Endothelial cell of umbilical vein (primary cell): ENCODE measurements around the gene PRRC2B. TPM values are rescaled to one million over a fixed set of nuclear protein-coding genes. Genes with fewer than 3 reads are reported as not detected.
A peak's percentile ranks its signal among the peaks of the same experiment; 100 is the strongest.

Experiments
- BruUV-seq: library from RNA; stranded (reverse); fragments of 400-500 nt; replicated peaks from 2 replicates; lab custom pipeline; 2021; lab: Mats Ljungman, UMichigan
- CTCF ChIA-PET: fragments of 300-600, 350-600 bp; sonication (Branson Sonifier 250); formaldehyde crosslinking; loops from one replicate; lab custom pipeline; 2021; ENCODE audit warnings: antibody characterized with exemption, inconsistent platforms; lab: Charles Lee
- POLR2A ChIA-PET: fragments of 300-600, 350-600 bp; sonication (Branson Sonifier 250); formaldehyde crosslinking; loops from one replicate; lab custom pipeline; 2021; ENCODE audit warnings: antibody characterized with exemption, inconsistent platforms; lab: Charles Lee
- DNase-seq: peaks from one replicate; pipeline ENCODE4 v3.0.0-alpha.2; 2011; ENCODE audit warnings: low read depth, low spot score
- FAIRE-seq: peaks from 2 replicates; lab custom pipeline; 2011; peaks lifted over from hg19 to GRCh38; lab: Jason Lieb, UNC
- H2AFZ ChIP-seq: 2 replicates; pipeline ENCODE4 v1.6.0; 2012; ENCODE audit warnings: low read depth, low read length, control low read depth, inconsistent platforms
- H3K27ac ChIP-seq: 2 replicates; pipeline ENCODE4 v1.5.1; 2011; ENCODE audit warnings: low read depth, mild to moderate bottlenecking, control low read depth, low read length, moderate library complexity; ENCODE audit not compliant: insufficient read depth
- H3K27me3 ChIP-seq, 2 experiments: 2 replicates each; pipeline versions ENCODE4 v1.6.0 to v1.6.1; 2011; ENCODE audit warnings: low read length in 2 of 2, mixed read lengths in 1 of 2; ENCODE audit not compliant: control insufficient read depth in 2 of 2, insufficient read depth in 2 of 2
- H3K36me3 ChIP-seq, 2 experiments: 2 replicates in 1 of 2; 3 replicates in 1 of 2; pipeline ENCODE4 v1.5.1; 2011; ENCODE audit warnings: low read length in 2 of 2, mild to moderate bottlenecking in 1 of 2, moderate library complexity in 1 of 2; ENCODE audit not compliant: control insufficient read depth in 2 of 2, insufficient read depth in 2 of 2; ENCODE audit errors: extremely low read depth in 1 of 2
- H3K4me1 ChIP-seq: 3 replicates; pipeline ENCODE4 v1.5.1; 2011; ENCODE audit warnings: mild to moderate bottlenecking, low read length; ENCODE audit not compliant: control insufficient read depth, insufficient read depth; ENCODE audit errors: extremely low read depth
- H3K4me2 ChIP-seq: 2 replicates; pipeline ENCODE4 v1.6.1; 2011; ENCODE audit warnings: low read length, control low read depth, mixed read lengths; ENCODE audit not compliant: insufficient read depth
- H3K4me3 ChIP-seq, 3 experiments: fragments of 200-600 bp in 1 of 3; sonication (generic), shearing (Covaris generic) in 1 of 3; replicated peaks in 1 of 3; 2 replicates each; pipeline ENCODE4 v1.5.1; 2011 to 2016; ENCODE audit warnings: control low read depth in 3 of 3, low read length in 3 of 3, mild to moderate bottlenecking in 2 of 3, inconsistent platforms in 1 of 3, low read depth in 1 of 3, moderate library complexity in 1 of 3; ENCODE audit not compliant: insufficient read depth in 1 of 3
- H3K79me2 ChIP-seq: 2 replicates; pipeline ENCODE4 v1.6.0; 2012; ENCODE audit warnings: low read length, inconsistent platforms; ENCODE audit not compliant: control insufficient read depth, insufficient read depth
- H3K9ac ChIP-seq: replicated peaks from 2 replicates; pipeline ENCODE3; 2011; ENCODE audit warnings: low read length, control low read depth; ENCODE audit not compliant: insufficient read depth; ENCODE audit errors: extremely low read depth
- H3K9me1 ChIP-seq: replicated peaks from 3 replicates; pipeline ENCODE4 v1.6.0; 2011; ENCODE audit warnings: mild to moderate bottlenecking, low read length; ENCODE audit not compliant: control insufficient read depth, insufficient read depth; ENCODE audit errors: extremely low read depth
- H3K9me3 ChIP-seq: replicated peaks from 2 replicates; pipeline ENCODE4 v1.5.1; 2012; ENCODE audit warnings: low read length, inconsistent platforms; ENCODE audit not compliant: control insufficient read depth, insufficient read depth
- H4K20me1 ChIP-seq: replicated peaks from 2 replicates; pipeline ENCODE3; 2011; ENCODE audit warnings: mild to moderate bottlenecking, low read length; ENCODE audit not compliant: control insufficient read depth, insufficient read depth; ENCODE audit errors: extremely low read depth
- EZH2 ChIP-seq: IDR thresholded peaks from 2 replicates; pipeline ENCODE4 v1.6.1; 2012; ENCODE audit warnings: borderline replicate concordance, low read depth, mild to moderate bottlenecking, moderate library complexity, low read length, inconsistent platforms; ENCODE audit not compliant: severe bottlenecking
- FOS ChIP-seq: IDR thresholded peaks from 2 replicates; pipeline ENCODE4 v1.6.1; 2011; ENCODE audit warnings: mild to moderate bottlenecking, low read length, moderate library complexity, borderline replicate concordance; ENCODE audit not compliant: insufficient read depth
- GATA2 ChIP-seq: IDR thresholded peaks from 2 replicates; pipeline ENCODE4 v1.7.0; 2011; ENCODE audit warnings: low read depth, mild to moderate bottlenecking, moderate library complexity, mixed read lengths, low read length; ENCODE audit not compliant: insufficient read length, insufficient read depth
- JUN ChIP-seq: IDR thresholded peaks from 2 replicates; pipeline ENCODE4 v1.6.1; 2011; ENCODE audit warnings: borderline replicate concordance, low read depth; ENCODE audit not compliant: insufficient read length, insufficient read depth
- MYC ChIP-seq: IDR thresholded peaks from one replicate; pipeline ENCODE4 v1.6.1; 2011; ENCODE audit warnings: mild to moderate bottlenecking, low read depth, low read length
- POLR2A ChIP-seq: IDR thresholded peaks from 2 replicates; pipeline ENCODE4 v1.6.1; 2012; ENCODE audit warnings: low read depth, mild to moderate bottlenecking, control low read depth, low read length
- POLR2AphosphoS5 ChIP-seq: IDR thresholded peaks from 2 replicates; pipeline ENCODE4 v1.6.1; 2012; ENCODE audit warnings: low read depth, mild to moderate bottlenecking, control low read depth, low read length, moderate library complexity; ENCODE audit not compliant: insufficient read depth
- dilution Hi-C: fragments of 300-500 bp; cut with MboI; formaldehyde crosslinking; loops from one replicate; pipeline ENCODE4 v1.15.0; 2019; ENCODE audit warnings: low sequenced_read_pairs; ENCODE audit not compliant: extremely low pct_ligation_motif_present
- intact Hi-C: fragments of 100-400 bp; cut with micrococcal nuclease; formaldehyde crosslinking; loops from one replicate; pipeline ENCODE4 v1.10.0; 2022
- polyA plus RNA-seq, 4 experiments: library from polyadenylated mRNA; depleted of rRNA in 3 of 4; stranded (reverse) in 3 of 4; unstranded in 1 of 4; fragments of >200 nt; gene quantifications; 2 replicates each; pipeline versions ENCODE4 v1.2.1 to v1.2.3, GENCODE V29; 2011 to 2012; ENCODE audit warnings: missing spikeins in 1 of 4
- total RNA-seq: library from RNA; stranded (reverse); gene quantifications from 2 replicates; pipeline ENCODE4 v1.2.3, GENCODE V29; 2021
- TF ChIP-seq, protein P1 (sequence below), 2 donors: IDR thresholded peaks; 1 replicate in 1 of 2; 2 replicates in 1 of 2; pipeline ENCODE4 v1.5.1; 2011; ENCODE audit warnings: low read length in 2 of 2, mild to moderate bottlenecking in 2 of 2, moderate library complexity in 2 of 2, control low read depth in 1 of 2, inconsistent platforms in 1 of 2, low read depth in 1 of 2; ENCODE audit not compliant: insufficient read depth in 1 of 2; ENCODE audit errors: extremely low read depth in 1 of 2
- TF ChIP-seq, protein P2 (sequence below): IDR thresholded peaks from 2 replicates; pipeline ENCODE4 v1.6.1; 2011; ENCODE audit not compliant: insufficient read depth, insufficient read length

Gene PRRC2B
- total and polyA plus RNA-seq, 2 donors (not counting 3 experiments of a cell fraction or from before 2014, with no cell fraction given), result 35.6 to 256 TPM

DNA sequence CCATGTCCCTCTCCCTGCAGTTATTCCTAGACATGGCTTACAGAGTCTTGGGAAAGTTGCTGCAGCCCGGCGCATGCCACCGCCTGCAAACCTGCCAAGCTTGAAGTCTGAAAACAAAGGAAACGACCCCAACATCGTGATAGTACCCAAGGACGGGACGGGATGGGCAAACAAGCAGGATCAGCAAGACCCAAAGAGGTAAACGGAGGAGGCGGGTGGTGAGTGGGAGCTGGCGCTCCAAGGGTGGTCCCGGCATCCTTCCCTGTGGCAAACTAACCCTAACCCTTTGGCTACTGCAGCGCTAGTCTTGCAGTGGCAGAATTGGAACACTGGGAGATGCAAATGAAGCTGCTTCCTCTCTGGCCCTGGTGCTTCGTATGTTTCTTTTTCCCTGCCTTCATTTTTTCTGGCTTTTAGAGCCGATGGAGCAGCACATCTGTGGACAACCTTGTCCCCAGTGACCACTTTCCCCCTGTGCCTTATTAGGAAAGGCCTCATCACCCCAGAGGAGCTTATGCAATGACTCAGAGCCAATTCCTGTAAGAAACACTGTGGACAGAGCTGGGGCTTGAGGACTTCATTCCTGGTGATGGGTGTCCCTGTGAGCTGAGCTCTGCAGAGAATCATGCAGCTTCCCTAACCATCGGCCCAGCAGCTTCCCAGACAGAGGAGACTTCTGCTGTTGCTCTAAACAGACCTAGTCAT, 38.9 kb downstream of the PRRC2B start:
- Histone ChIP-seq H3K9me1 (no peaks in the 10 kb centered on the region), H4K20me1 (peaks cover 13% of the 10 kb centered on the region), H3K4me2 (peak overlapping the region; percentile 15), H3K27ac (peak overlapping the region; percentile 27), H3K9ac (no peak overlapping the region), H3K36me3 (peaks cover 26 to 28% of the 10 kb centered on the region in 2 experiments), H3K9me3 (no peaks in the 10 kb centered on the region), H3K4me1 (peaks cover 32% of the 10 kb centered on the region), H3K4me3 (no peak overlapping the region), H3K79me2 (peaks cover 88% of the 10 kb centered on the region), H2AFZ (no peak overlapping the region), H3K27me3 (no peaks in the 10 kb centered on the region)
- CTCF ChIA-PET, result interaction anchor here (0.6 to 2.2 kb wide), 11 partner anchors 9 to 83 kb away, joined by 3 to 19 read pairs (median 4); no protein-coding TSS in a partner anchor
- peak; percentile 39 for DNase-seq
- peak; percentile 95 for FAIRE-seq
- dilution Hi-C loops (no loop called here), intact Hi-C loops (no loop called here)
- POLR2A ChIA-PET, result no interaction called here
- TF ChIP-seq JUN (no peak), FOS (peak; percentile 71)
- no TSS peak for BruUV-seq

DNA sequence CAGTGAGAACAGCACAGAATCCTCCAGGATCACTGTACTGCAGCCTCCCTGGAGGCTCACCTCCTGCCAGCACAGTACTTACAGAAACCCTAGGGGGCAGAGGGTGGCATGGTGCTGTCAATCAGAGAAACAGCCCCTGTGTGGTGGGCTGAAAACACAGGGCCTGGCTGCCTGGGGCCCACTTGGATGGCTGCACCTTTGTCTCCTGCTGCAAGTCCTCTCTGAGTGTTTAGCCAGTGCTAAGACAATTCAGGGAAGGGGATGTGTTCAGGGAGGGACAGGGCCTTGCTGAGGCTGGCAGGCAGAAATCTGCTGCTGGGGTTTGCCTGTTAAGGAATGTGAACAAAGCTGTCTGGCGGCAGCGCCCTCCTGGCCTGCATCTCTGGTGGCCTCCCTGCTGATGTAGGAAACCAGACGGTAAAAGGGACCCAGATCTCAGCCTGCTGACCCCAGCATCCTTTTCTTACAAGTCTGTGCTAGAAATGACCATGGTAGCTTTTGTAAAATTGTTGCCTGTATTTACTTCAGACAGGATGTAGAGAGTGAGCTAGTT, 39.5 kb downstream of the PRRC2B start:
- TF ChIP-seq POLR2A, result no peak
- TF ChIP-seq POLR2AphosphoS5, result no peak
- TF ChIP-seq, protein P1, sequence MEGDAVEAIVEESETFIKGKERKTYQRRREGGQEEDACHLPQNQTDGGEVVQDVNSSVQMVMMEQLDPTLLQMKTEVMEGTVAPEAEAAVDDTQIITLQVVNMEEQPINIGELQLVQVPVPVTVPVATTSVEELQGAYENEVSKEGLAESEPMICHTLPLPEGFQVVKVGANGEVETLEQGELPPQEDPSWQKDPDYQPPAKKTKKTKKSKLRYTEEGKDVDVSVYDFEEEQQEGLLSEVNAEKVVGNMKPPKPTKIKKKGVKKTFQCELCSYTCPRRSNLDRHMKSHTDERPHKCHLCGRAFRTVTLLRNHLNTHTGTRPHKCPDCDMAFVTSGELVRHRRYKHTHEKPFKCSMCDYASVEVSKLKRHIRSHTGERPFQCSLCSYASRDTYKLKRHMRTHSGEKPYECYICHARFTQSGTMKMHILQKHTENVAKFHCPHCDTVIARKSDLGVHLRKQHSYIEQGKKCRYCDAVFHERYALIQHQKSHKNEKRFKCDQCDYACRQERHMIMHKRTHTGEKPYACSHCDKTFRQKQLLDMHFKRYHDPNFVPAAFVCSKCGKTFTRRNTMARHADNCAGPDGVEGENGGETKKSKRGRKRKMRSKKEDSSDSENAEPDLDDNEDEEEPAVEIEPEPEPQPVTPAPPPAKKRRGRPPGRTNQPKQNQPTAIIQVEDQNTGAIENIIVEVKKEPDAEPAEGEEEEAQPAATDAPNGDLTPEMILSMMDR (IDR thresholded peaks at IDR 0.05; ENCODE audit: extremely low read depth in 1 of 2, insufficient read depth in 1 of 2, low read depth in 1 of 2, low read length in 2 of 2), result no peak
- TF ChIP-seq, protein P2, sequence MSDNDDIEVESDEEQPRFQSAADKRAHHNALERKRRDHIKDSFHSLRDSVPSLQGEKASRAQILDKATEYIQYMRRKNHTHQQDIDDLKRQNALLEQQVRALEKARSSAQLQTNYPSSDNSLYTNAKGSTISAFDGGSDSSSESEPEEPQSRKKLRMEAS, result no peak
- no peak for TF ChIP-seq EZH2
- TF ChIP-seq FOS, result no peak
- no peak for TF ChIP-seq MYC
- TF ChIP-seq JUN, result no peak
- TF ChIP-seq GATA2, result no peak
- CTCF ChIA-PET, result interaction anchor here (0.6 to 2.2 kb wide), 11 partner anchors 10 to 256 kb away, joined by 3 to 19 read pairs (median 4); no protein-coding TSS in a partner anchor
- Histone ChIP-seq H2AFZ (no peak overlapping the region), H3K36me3 (peaks cover 32 to 34% of the 10 kb centered on the region in 2 experiments), H3K27ac (peak overlapping the region; percentile 27), H3K79me2 (peaks cover 88% of the 10 kb centered on the region), H3K4me1 (peaks cover 32% of the 10 kb centered on the region), H3K9me3 (no peaks in the 10 kb centered on the region), H3K9ac (no peak overlapping the region), H3K27me3 (no peaks in the 10 kb centered on the region), H4K20me1 (peaks cover 13% of the 10 kb centered on the region), H3K9me1 (no peaks in the 10 kb centered on the region), H3K4me2 (no peak overlapping the region), H3K4me3 (no peak overlapping the region)
- dilution Hi-C loops (no loop called here), intact Hi-C loops (no loop called here)
- DNase-seq (no peak), FAIRE-seq (no peak)
- BruUV-seq, result no TSS peak
- POLR2A ChIA-PET, result no interaction called here
